WTC11 (cell line): ENCODE data around the gene AQP2. TPM values are rescaled to one million over a fixed set of nuclear protein-coding genes. Genes with fewer than 3 reads are reported as not detected.

Experiments used
- ATAC-seq: fragments of 200-7000 bp; cut with Tn5 transposase; 2 replicates; pipeline ENCODE4 v1.10.0; 2021; ENCODE audit warnings: mild to moderate bottlenecking, moderate library complexity
- CTCF ChIA-PET: fragments of 300-600 bp; sonication (Branson Sonifier 250); formaldehyde crosslinking; loops from one replicate; lab custom pipeline; 2021; ENCODE audit warnings: antibody characterized with exemption; lab: Charles Lee
- POLR2A ChIA-PET: fragments of 350-600 bp; sonication (Branson Sonifier 250); formaldehyde crosslinking; loops from one replicate; lab custom pipeline; 2021; ENCODE audit warnings: antibody characterized with exemption; lab: Charles Lee
- DNase-seq: peaks from one replicate; pipeline ENCODE4 v3.0.0; 2021; ENCODE audit warnings: low spot score
- H3K27ac Mint-ChIP-seq: 2 replicates; pipeline ENCODE4 v1.8.0; 2021; ENCODE audit warnings: mixed read lengths
- H3K27me3 Mint-ChIP-seq: 2 replicates; pipeline ENCODE4 v1.8.0; 2021; ENCODE audit warnings: low read depth, mild to moderate bottlenecking, moderate library complexity, mixed read lengths
- H3K36me3 Mint-ChIP-seq: 2 replicates; pipeline ENCODE4 v1.8.0; 2021; ENCODE audit warnings: mixed read lengths
- H3K4me1 Mint-ChIP-seq: 2 replicates; pipeline ENCODE4 v1.8.0; 2022; ENCODE audit warnings: mixed read lengths
- H3K4me3 Mint-ChIP-seq: 2 replicates; pipeline ENCODE4 v1.8.0; 2021; ENCODE audit warnings: mild to moderate bottlenecking, moderate library complexity, mixed read lengths
- H3K9me3 Mint-ChIP-seq: 2 replicates; pipeline ENCODE4 v1.8.0; 2021; ENCODE audit warnings: mixed read lengths
- ATF1 ChIP-seq: sonication (generic); formaldehyde crosslinking; IDR thresholded peaks from 2 replicates; pipeline ENCODE4 v1.8.1; 2023; ENCODE audit warnings: mild to moderate bottlenecking, moderate library complexity, missing genetic modification reagents
- CBFB ChIP-seq: sonication (generic); formaldehyde crosslinking; IDR thresholded peaks from 2 replicates; pipeline ENCODE4 v1.8.1; 2022; ENCODE audit warnings: mild to moderate bottlenecking, low read depth, missing genetic modification reagents
- CREB1 ChIP-seq: sonication (generic); formaldehyde crosslinking; IDR thresholded peaks from 2 replicates; pipeline ENCODE4 v1.8.0; 2023; ENCODE audit warnings: mild to moderate bottlenecking, missing genetic modification reagents
- EMX1 ChIP-seq: fragments of 250-450 bp; sonication (Bioruptor Pico); IDR thresholded peaks from 2 replicates; pipeline ENCODE4 v1.8.0; 2021; ENCODE audit warnings: mild to moderate bottlenecking
- FOXP1 ChIP-seq: sonication (generic); formaldehyde crosslinking; IDR thresholded peaks from 2 replicates; pipeline ENCODE4 v1.8.0; 2022; ENCODE audit warnings: missing genetic modification reagents, mild to moderate bottlenecking, moderate library complexity, borderline replicate concordance
- GABPB1 ChIP-seq: sonication (generic); formaldehyde crosslinking; IDR thresholded peaks from 2 replicates; pipeline ENCODE4 v1.8.1; 2023; ENCODE audit warnings: mild to moderate bottlenecking, missing genetic modification reagents
- GTF2I ChIP-seq: fragments of 250-450 bp; sonication (Bioruptor Pico); conservative IDR thresholded peaks from 2 replicates; pipeline ENCODE4 v1.4.0; 2021; ENCODE audit warnings: mild to moderate bottlenecking
- HMGA2 ChIP-seq: fragments of 250-450 bp; sonication (Bioruptor Pico); IDR thresholded peaks from 2 replicates; pipeline ENCODE4 v1.4.0; 2021; ENCODE audit warnings: mild to moderate bottlenecking, moderate library complexity
- HMGXB4 ChIP-seq: sonication (generic); formaldehyde crosslinking; IDR thresholded peaks from 2 replicates; pipeline ENCODE4 v1.8.1; 2023; ENCODE audit warnings: mild to moderate bottlenecking, moderate library complexity, missing genetic modification reagents
- MLX ChIP-seq: sonication (generic); formaldehyde crosslinking; IDR thresholded peaks from 2 replicates; pipeline ENCODE4 v1.8.1; 2023; ENCODE audit warnings: mild to moderate bottlenecking, missing genetic modification reagents, moderate library complexity
- RELA ChIP-seq: sonication (generic); formaldehyde crosslinking; IDR thresholded peaks from 2 replicates; pipeline ENCODE4 v1.8.1; 2022; ENCODE audit warnings: missing genetic modification reagents, mild to moderate bottlenecking, borderline replicate concordance
- ZNF416 ChIP-seq: fragments of 250-450 bp; sonication (Bioruptor Pico); IDR thresholded peaks from 2 replicates; pipeline ENCODE4 v1.9.0; 2021; ENCODE audit warnings: mild to moderate bottlenecking, inconsistent platforms
- ZNF423 ChIP-seq: fragments of 250-450 bp; sonication (Bioruptor Pico); IDR thresholded peaks from 2 replicates; pipeline ENCODE4 v2.1.2; 2022; ENCODE audit warnings: mild to moderate bottlenecking, moderate library complexity
- ZNF532 ChIP-seq: fragments of 250-450 bp; sonication (Bioruptor Pico); IDR thresholded peaks from 2 replicates; pipeline ENCODE4 v1.9.0; 2021; ENCODE audit warnings: mild to moderate bottlenecking, borderline replicate concordance
- total RNA-seq: library from RNA; stranded (reverse); gene quantifications from 3 replicates; pipeline ENCODE4 v1.2.3, GENCODE V29; 2021
- TF ChIP-seq, protein P1 (sequence below): sonication (generic); formaldehyde crosslinking; IDR thresholded peaks from 2 replicates; pipeline ENCODE4 v1.8.0; 2022; ENCODE audit warnings: mild to moderate bottlenecking, missing genetic modification reagents
- TF ChIP-seq, protein P2 (sequence below): fragments of 250-450 bp; sonication (Bioruptor Pico); conservative IDR thresholded peaks from 2 replicates; pipeline ENCODE4 v1.9.0; 2021; ENCODE audit warnings: mild to moderate bottlenecking

AQP2 gene
- total RNA-seq, 1 experiment from 2014 or later, result not detected

DNA sequence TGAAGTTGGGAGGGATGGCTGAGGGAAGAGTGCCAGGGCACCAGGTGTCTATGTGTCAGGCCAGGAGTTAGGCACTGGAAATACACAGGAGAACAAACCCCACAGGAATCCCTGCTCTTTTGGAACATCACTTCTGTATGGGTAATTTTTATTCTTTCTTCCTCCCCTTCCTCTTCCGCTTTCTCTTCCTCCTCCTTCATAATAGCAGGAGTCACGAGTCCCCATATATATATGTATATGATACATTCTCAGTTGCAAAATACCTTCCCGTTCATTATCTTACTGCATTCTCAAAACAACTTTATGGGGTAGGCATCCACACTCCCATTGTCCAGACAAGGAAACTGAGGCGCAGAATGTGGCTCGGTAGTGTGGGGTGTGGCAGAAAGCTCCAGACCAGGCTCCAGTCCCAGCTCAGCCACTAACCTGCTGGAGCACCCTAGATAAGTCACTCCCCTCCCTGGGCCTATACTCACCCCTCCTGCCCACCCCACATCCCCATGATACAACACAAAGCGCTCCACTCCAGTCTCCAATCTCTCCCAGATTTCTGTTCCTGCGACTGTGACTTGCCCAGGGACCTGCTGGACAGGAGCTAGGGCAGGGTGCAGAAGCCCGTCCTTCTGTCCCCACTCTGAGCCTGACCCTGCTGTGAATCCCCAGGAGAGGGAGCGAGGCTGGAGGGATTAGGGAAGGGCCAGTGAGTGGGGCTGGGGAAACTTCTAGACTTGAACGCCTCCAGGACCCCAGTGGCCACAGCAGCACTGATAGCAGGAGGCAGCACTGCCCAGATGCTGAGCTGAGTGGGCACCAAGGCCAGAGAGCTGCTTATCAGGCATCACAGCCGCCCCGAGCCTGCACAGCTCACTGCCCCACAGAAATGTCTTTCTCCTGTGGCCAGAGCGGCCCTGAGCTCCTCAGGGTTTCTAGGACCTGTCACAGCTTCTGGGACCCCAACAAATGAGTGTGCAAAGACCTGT is 1.4 kb upstream of the AQP2 start (continued):
- TF ChIP-seq ZNF532, result no peak

DNA sequence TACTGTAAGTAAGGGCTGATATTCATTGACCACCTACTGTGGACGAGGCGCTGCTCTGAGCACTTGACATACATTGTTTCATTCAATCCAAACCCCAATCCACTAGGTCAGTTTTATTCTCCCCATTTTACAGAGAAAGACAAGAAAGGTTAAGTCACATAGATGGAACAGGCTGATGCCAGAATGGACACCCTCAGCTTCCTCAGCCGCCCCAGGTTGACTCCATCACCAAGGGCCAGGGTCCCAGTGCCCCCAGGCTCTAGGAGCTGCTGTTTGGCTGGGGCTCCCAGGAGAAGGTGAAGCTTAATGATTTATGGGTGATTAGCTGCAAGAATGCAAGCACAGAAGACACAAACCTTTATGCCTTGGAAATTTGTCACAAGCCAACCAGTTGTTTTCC is 671 bp upstream of the AQP2 start:
- H3K36me3 Mint-ChIP-seq, result no peaks in the 10 kb centered on the region

GRCh38 chr12:49951411-49952240 is 1.1 kb downstream of the AQP2 start:
- POLR2A ChIA-PET, result no interaction called here
- TF ChIP-seq GTF2I (no peak), CREB1 (CRISPR knock-in tag) (no peak), RELA (CRISPR knock-in tag) (no peak), FOXP1 (CRISPR knock-in tag) (no peak), ATF1 (CRISPR knock-in tag) (no peak), EMX1 (no peak), HMGXB4 (CRISPR knock-in tag) (no peak), HMGA2 (CRISPR knock-in tag) (no peak), CBFB (no peak), ZNF416 (CRISPR knock-in tag) (no peak), ZNF423 (CRISPR knock-in tag) (no peak), GABPB1 (CRISPR knock-in tag) (no peak), MLX (no peak)
- TF ChIP-seq, protein P1, sequence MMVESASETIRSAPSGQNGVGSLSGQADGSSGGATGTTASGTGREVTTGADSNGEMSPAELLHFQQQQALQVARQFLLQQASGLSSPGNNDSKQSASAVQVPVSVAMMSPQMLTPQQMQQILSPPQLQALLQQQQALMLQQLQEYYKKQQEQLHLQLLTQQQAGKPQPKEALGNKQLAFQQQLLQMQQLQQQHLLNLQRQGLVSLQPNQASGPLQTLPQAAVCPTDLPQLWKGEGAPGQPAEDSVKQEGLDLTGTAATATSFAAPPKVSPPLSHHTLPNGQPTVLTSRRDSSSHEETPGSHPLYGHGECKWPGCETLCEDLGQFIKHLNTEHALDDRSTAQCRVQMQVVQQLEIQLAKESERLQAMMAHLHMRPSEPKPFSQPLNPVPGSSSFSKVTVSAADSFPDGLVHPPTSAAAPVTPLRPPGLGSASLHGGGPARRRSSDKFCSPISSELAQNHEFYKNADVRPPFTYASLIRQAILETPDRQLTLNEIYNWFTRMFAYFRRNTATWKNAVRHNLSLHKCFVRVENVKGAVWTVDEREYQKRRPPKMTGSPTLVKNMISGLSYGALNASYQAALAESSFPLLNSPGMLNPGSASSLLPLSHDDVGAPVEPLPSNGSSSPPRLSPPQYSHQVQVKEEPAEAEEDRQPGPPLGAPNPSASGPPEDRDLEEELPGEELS (CRISPR knock-in tag), result no peak
- CTCF ChIA-PET, result interaction anchor here (1.0 to 8.2 kb wide), 2 partner anchors 17 to 20 kb away, joined by 3 to 168 read pairs; partner anchors contain the start of gene AQP6
- H3K36me3 Mint-ChIP-seq, result no peaks in the 10 kb centered on the region
- H3K27ac Mint-ChIP-seq, result no peak overlapping the region
- H3K4me1 Mint-ChIP-seq, result peaks cover 11% of the 10 kb centered on the region
- H3K4me3 Mint-ChIP-seq, result no peak overlapping the region
- peaks cover 10% of the 10 kb centered on the region for H3K27me3 Mint-ChIP-seq
- DNase-seq (no peak), ATAC-seq (no peak)
- no peaks in the 10 kb centered on the region for H3K9me3 Mint-ChIP-seq

More for the DNA sequence above, 671 bp upstream of the AQP2 start:
- H3K4me3 Mint-ChIP-seq, result no peak overlapping the region
- H3K27ac Mint-ChIP-seq, result no peak overlapping the region
- no peak for ATAC-seq
- peaks cover 10% of the 10 kb centered on the region; the same call in 1 of the 2 replicates for H3K27me3 Mint-ChIP-seq
- TF ChIP-seq, protein P2, sequence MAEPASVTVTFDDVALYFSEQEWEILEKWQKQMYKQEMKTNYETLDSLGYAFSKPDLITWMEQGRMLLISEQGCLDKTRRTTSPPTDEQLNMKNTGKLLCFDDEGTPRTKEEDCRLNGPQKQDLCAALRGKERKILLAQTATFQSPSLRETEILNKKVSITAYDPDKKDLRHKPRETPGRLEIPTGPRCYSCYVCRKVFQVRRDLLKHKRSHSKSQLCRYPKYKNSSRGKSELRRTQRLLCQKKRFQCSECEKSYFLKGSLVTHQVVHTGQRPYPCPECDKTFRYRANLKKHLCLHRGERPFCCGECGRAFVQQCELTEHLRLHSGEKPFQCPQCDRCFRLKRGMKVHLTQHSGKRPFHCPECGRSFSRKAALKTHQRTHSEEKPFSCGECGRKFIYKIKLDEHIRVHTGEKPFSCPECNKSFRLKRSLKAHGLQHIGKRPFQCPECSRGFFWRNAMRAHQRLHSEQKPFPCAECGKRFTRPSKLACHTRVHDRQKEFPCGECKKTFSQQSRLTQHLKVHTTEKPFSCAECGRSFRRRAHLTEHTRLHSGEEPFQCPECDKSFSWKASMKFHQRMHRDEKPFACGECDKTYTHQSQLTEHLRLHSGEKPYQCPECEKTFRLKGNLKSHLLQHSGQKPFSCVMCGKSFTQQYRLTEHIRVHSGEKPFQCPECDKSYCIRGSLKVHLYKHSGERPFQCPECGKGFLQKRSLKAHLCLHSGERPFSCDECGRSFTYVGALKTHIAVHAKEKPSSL, result no peak
- no peak for TF ChIP-seq FOXP1 (CRISPR knock-in tag)
- DNase-seq, result no peak
- ChIA-PET CTCF (interaction anchor here (1.1 to 8.2 kb wide), 6 partner anchors 10 to 162 kb away, joined by 3 to 168 read pairs (median 6); partner anchors contain the start of genes AQP5 and AQP6), POLR2A (no interaction called here)
- peaks cover 26% of the 10 kb centered on the region for H3K4me1 Mint-ChIP-seq
- no peaks in the 10 kb centered on the region for H3K9me3 Mint-ChIP-seq
